Measurements from ENCODE around the gene GPR148.

GRCh38 chr2:130749641-130750040, 20.8 kb downstream of the GPR148 start:
- TF ChIP-seq CTCF (conservative IDR thresholded peaks at IDR 0.05; ENCODE audit: low read length) (no peak), EZH2phosphoT487 (IDR thresholded peaks at IDR 0.05; ENCODE audit: borderline replicate concordance, low read depth, low read length) (no peak)

Measured in OCI-LY7 (cell line).